ENCODE data around the gene PIK3C3. TPM values are rescaled to one million over a fixed set of nuclear protein-coding genes. Genes with fewer than 3 reads are reported as not detected.

The PIK3C3 gene
- total and polyA plus RNA-seq, 4 donors, result 12.2 to 25.8 (median 15.8) TPM

- DNase-seq (ENCODE audit: low spot score), result no peak
- Histone ChIP-seq H3K4me3 (ENCODE audit: low read depth in 1 of 3, low read length in 3 of 3) (no peak overlapping the region), H3K36me3 (ENCODE audit: control insufficient read depth in 4 of 4, insufficient read depth in 3 of 4, low read depth in 1 of 4, low read length in 3 of 4) (peaks cover 0 to 13% (median 2%) of the 10 kb centered on the region in 4 donors), H3K27ac (ENCODE audit: low read depth in 1 of 2, low read length in 2 of 2) (no peak overlapping the region), H3K9ac (ENCODE audit: low read depth in 1 of 2, low read length in 2 of 2) (no peak overlapping the region), H3K9me3 (ENCODE audit: control insufficient read depth in 4 of 4, low read length in 3 of 4) (no peaks in the 10 kb centered on the region), H3K4me1 (ENCODE audit: control insufficient read depth in 4 of 4, insufficient read depth in 4 of 4, low read length in 3 of 4) (no peaks in the 10 kb centered on the region), H3K27me3 (ENCODE audit: control insufficient read depth in 4 of 4, insufficient read depth in 4 of 4, low read length in 3 of 4) (no peaks in the 10 kb centered on the region)
- WGBS, result 53% methylated on average over 3 of the region's 3 CpGs
- TF ChIP-seq MAX (IDR thresholded peaks at IDR 0.05), result no peak
- TF ChIP-seq RAD21 (IDR thresholded peaks at IDR 0.05), result peak; percentile 44 to 61
Measured at GRCh38 chr18:42052122-42052708, 97.2 kb downstream of the PIK3C3 start.

GRCh38 chr18:42053188-42053781 is 98.3 kb downstream of the PIK3C3 start:
- no peak overlapping the region for H3K9ac ChIP-seq (ENCODE audit: low read depth in 1 of 2, low read length in 2 of 2)
- H3K27me3 ChIP-seq (ENCODE audit: control insufficient read depth in 4 of 4, insufficient read depth in 4 of 4, low read length in 3 of 4), result no peaks in the 10 kb centered on the region
- TF ChIP-seq EGR1 (IDR thresholded peaks at IDR 0.05; ENCODE audit: low read depth in 2 of 2), result no peak
- TF ChIP-seq CTCF (IDR thresholded peaks at IDR 0.05; ENCODE audit: low read depth, low read length, missing input control), result peak; percentile 76
- no peak for TF ChIP-seq FOXA2 (IDR thresholded peaks at IDR 0.05)
- TF ChIP-seq GABPA (IDR thresholded peaks at IDR 0.05 in 1 of 2, conservative IDR thresholded peaks at IDR 0.05 in 1 of 2), result no peak
- TF ChIP-seq RAD21 (IDR thresholded peaks at IDR 0.05), result peak; percentile 84 to 87
- TF ChIP-seq ZBTB33 (IDR thresholded peaks at IDR 0.05), result no peak
- H3K36me3 ChIP-seq (ENCODE audit: control insufficient read depth in 4 of 4, insufficient read depth in 3 of 4, low read depth in 1 of 4, low read length in 3 of 4), result peaks cover 0 to 13% (median 2%) of the 10 kb centered on the region in 4 donors
- H3K27ac ChIP-seq (ENCODE audit: low read depth in 1 of 2, low read length in 2 of 2), result no peak overlapping the region
- H3K9me3 ChIP-seq (ENCODE audit: control insufficient read depth in 4 of 4, low read length in 3 of 4), result no peaks in the 10 kb centered on the region
- no peaks in the 10 kb centered on the region for H3K4me1 ChIP-seq (ENCODE audit: control insufficient read depth in 4 of 4, insufficient read depth in 4 of 4, low read length in 3 of 4)
- DNase-seq (ENCODE audit: low spot score), result peak; percentile 57
- WGBS, result 21% methylated on average over 5 of the region's 5 CpGs
- H3K4me3 ChIP-seq (ENCODE audit: low read depth in 1 of 3, low read length in 3 of 3), result no peak overlapping the region

GRCh38 chr18:42064109-42064508 is 109.1 kb downstream of the PIK3C3 start:
- TF ChIP-seq GABPA (IDR thresholded peaks at IDR 0.05 in 1 of 2, conservative IDR thresholded peaks at IDR 0.05 in 1 of 2), result no peak
- TF ChIP-seq ZBTB33 (IDR thresholded peaks at IDR 0.05), result no peak
- no peak for TF ChIP-seq FOXA1 (IDR thresholded peaks at IDR 0.05)
- no peak for TF ChIP-seq YY1 (IDR thresholded peaks at IDR 0.05)
- TF ChIP-seq FOXA2 (IDR thresholded peaks at IDR 0.05), result no peak
- TF ChIP-seq RXRA (IDR thresholded peaks at IDR 0.05), result no peak
- TF ChIP-seq NR2F2 (IDR thresholded peaks at IDR 0.05), result no peak
- TF ChIP-seq EGR1 (IDR thresholded peaks at IDR 0.05; ENCODE audit: low read depth in 2 of 2), result no peak
- TF ChIP-seq HNF4G (IDR thresholded peaks at IDR 0.05), result no peak
- no peak for TF ChIP-seq REST (IDR thresholded peaks at IDR 0.05)
- no peak for TF ChIP-seq MAX (IDR thresholded peaks at IDR 0.05)
- Histone ChIP-seq H3K27me3 (ENCODE audit: control insufficient read depth in 4 of 4, insufficient read depth in 4 of 4, low read length in 3 of 4) (no peaks in the 10 kb centered on the region), H3K4me1 (ENCODE audit: control insufficient read depth in 4 of 4, insufficient read depth in 4 of 4, low read length in 3 of 4) (no peaks in the 10 kb centered on the region), H3K9me3 (ENCODE audit: control insufficient read depth in 4 of 4, low read length in 3 of 4) (no peaks in the 10 kb centered on the region), H3K27ac (ENCODE audit: low read depth in 1 of 2, low read length in 2 of 2) (no peak overlapping the region), H3K9ac (ENCODE audit: low read depth in 1 of 2, low read length in 2 of 2) (no peak overlapping the region), H3K36me3 (ENCODE audit: control insufficient read depth in 4 of 4, insufficient read depth in 3 of 4, low read depth in 1 of 4, low read length in 3 of 4) (peaks cover 0 to 9% (median 7%) of the 10 kb centered on the region in 4 donors), H3K4me3 (ENCODE audit: low read depth in 1 of 3, low read length in 3 of 3) (no peak overlapping the region)
- no peak for DNase-seq (ENCODE audit: low spot score)
